ENCODE measurements around the gene IFNL1.

DNA sequence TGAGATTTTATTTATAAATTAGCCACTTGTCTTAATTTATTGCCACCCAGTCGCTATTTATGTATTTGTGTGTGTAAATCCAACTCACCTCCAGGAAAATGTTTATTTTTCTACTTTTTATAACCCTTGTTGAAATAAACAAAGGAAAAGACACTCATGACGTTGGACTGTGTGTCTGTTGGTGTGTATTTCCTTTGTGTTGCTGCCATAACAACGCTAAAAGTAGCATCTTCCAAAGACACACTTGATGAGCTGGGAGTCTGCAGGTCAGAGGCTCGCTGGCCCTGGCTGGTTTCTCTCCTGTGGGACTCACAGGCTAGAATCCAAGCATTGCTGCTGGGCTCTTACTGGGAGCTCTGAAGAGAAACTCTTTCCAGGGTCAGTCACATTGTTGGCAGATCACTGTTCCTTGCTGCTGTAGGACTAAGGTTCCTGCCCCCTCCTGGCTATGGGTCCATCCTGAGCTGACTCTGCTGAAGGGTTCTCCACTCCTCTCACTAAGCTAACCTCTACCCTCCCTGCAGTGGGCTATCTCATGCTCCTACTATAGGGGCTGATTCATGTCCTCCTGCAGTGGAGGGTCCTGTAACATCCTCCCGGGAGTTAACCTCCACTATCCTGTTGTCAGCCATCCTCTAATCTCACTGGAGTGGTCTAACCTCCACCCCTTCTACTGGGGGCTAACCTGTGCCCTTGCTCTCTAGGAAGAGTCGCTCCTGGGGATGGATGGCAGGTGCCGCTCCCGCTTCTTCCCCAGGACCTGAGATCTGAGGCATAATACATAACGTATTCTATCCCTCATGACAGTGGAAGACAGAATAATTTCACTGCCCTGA is 26.0 kb upstream of the IFNL1 start:
- TF ChIP-seq POLR2AphosphoS5 (IDR thresholded peaks at IDR 0.05): no peak
- TF ChIP-seq, protein P1, sequence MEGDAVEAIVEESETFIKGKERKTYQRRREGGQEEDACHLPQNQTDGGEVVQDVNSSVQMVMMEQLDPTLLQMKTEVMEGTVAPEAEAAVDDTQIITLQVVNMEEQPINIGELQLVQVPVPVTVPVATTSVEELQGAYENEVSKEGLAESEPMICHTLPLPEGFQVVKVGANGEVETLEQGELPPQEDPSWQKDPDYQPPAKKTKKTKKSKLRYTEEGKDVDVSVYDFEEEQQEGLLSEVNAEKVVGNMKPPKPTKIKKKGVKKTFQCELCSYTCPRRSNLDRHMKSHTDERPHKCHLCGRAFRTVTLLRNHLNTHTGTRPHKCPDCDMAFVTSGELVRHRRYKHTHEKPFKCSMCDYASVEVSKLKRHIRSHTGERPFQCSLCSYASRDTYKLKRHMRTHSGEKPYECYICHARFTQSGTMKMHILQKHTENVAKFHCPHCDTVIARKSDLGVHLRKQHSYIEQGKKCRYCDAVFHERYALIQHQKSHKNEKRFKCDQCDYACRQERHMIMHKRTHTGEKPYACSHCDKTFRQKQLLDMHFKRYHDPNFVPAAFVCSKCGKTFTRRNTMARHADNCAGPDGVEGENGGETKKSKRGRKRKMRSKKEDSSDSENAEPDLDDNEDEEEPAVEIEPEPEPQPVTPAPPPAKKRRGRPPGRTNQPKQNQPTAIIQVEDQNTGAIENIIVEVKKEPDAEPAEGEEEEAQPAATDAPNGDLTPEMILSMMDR (IDR thresholded peaks at IDR 0.05): no peak
- TF ChIP-seq POLR2A (IDR thresholded peaks at IDR 0.05): no peak

Measured in prostate gland (tissue), 2 donors.